Right lobe of liver (tissue), 4 donors: Measurements from ENCODE around the gene RIMBP2.

ENCODE experiments used
- CTCF ChIP-seq, 4 donors: fragments of 200-600 bp in 3 of 4; fragments of 450-650 bp in 1 of 4; IDR thresholded peaks; one replicate each; pipeline versions ENCODE4 v1.5.1 to v1.8.0; 2016 to 2022; ENCODE audit warnings: antibody characterized with exemption in 4 of 4, mild to moderate bottlenecking in 2 of 4
- POLR2A ChIP-seq: fragments of 450-650 bp; IDR thresholded peaks from one replicate; pipeline ENCODE4 v1.6.1; 2017; ENCODE audit warnings: antibody characterized with exemption, mild to moderate bottlenecking
- donor health status: DM: no; HTN: no; CAD: no.
- donor health status: DM: no; HTN: no; CAD: no.
- donor health status: DM: no; HTN: yes; CAD: no.

DNA sequence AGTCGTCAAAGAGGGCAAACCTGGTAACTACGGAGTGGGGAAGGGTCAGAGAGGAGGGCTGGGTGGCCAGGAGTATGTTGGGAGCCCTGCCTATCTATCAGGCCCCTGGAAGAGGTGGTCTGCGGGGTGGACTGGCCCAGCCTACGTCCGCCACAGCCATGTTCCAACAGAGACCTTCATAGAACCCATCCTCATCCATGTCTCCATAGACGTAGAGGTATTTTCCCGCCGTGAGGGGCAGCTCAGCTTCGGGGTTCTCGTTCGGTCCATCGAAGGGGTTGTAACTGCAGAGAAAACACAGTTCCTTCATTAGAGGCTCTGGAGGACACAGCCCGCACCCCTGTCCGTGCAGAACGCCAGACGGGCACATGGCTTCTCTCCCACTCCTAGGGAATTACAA lies 271.1 kb downstream of the RIMBP2 start:
- TF ChIP-seq CTCF (IDR thresholded peaks at IDR 0.05), result no peak
- TF ChIP-seq POLR2A, result no peak
